ENCODE results near the gene EFCAB5.
"Not testable (repeated sequence)": the region's sequence is repeated elsewhere in the genome, so short reads cannot be mapped to it uniquely, and the experiment has no call there.

Gene EFCAB5

DNA sequence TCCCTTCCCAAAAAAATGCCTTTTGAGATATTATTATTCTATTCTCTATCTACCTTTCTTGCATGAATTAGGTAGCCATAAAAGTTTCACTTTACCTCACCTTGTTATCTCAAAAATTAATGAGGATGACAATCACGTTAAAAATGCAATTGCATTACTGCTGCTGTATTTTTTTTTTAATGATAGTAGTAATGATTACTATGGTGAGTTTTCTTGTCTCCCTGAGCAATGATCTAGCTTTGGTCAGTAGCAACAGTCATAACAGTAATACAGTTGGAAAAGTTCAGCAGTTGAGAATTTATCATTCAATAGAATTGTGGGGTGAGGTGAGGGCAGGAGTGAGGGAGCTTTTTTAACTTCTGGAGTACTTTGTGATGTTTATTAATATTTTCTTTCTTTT, at the start of gene EFCAB5:
Gene EFCAB5, plus strand, starts transcription at position 301 of the 400 bp plus-strand sequence. CDS start 163 bp downstream, outside the sequence.
- DNase-seq = no peak

DNA sequence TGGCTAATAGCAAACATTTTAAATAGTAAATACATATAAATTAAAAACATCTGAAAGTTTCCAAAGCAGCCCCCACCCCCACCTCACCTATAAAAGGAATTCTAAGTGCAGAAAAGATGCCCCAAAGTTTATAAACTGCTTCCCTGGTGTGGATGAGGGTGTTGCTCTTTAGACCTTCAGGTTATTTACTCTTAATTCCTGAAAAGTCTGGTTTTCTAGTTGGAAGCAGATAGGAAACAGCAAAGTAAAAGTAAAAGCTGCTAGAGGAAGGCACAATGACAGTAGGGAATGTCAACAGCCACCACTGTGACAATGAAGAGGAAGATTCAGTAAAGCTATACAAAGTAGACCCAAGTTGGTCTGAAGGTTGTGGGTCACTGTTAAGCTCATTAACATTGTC, 49.2 kb upstream of the EFCAB5 start:
- no peak for DNase-seq

- not testable (repeated sequence) for DNase-seq
These were observed 44.3 kb upstream of the EFCAB5 start for GRCh38 chr17:29897136-29897535.

DNA sequence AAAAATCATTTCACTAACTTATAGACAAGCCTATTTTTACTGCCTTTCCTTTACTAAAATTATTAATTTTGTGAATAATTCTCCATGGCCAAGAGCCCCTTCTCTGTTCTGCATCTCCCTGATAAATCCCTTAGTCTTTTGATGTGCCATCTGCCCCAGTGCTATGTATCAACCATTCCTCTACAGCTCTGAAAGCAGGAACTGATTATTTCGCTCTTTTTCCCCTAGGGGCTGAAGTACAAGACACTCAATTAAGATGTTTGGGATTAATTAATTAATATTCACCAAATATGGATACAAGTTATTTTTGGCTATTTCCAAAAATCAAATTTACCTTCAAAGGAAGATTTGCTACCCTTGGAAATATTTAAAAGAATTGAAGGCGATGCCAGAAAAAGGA, 38.0 kb upstream of the EFCAB5 start:
- no peak for DNase-seq

- DNase-seq = no peak
These were observed 36.2 kb upstream of the EFCAB5 start for GRCh38 chr17:29905086-29905878.

DNA sequence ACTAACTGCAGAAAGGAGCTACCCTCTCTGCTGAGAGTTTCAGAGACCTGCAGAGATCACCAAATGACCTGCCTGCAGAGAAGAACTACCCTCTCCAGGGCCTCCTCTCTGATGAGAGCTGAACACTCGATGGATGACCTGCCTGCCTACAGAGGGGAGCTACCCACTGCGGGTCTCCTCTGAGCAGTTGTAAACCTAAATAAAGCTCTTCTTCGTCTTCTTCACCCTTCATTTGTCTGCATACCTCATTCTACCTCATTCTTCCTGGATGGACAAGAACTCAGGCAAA, 35.6 kb upstream of the EFCAB5 start:
- no peak for DNase-seq

GRCh38 chr17:29906969-29907368, 34.5 kb upstream of the EFCAB5 start:
- no peak for DNase-seq

GRCh38 chr17:29909236-29910003, 32.0 kb upstream of the EFCAB5 start:
- DNase-seq = no peak

DNA sequence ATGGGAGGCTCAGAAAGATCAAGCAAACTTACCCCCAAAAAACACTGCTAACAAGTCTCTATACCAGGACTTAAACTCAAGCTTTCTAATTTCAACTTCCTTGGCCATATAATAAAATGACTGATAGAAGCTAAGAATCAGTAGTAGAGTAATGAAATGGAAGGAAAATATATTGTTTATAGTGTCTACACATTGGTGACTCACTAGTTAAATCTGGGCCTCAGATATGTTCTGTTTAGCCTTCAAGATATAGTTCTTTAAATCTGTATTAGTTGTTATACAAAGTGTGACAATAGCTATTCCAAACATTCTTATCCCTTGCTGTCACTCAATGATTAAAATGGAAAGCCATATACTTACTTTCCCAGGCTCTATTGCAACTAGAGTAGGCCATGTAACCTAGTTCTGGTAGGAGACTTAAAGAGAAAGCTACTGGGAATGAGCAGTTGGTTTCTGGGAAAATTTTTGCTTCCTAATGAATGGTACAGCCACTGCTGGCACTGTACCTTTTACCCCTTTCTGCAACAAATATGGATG, 29.7 kb upstream of the EFCAB5 start:
- no peak for DNase-seq

GRCh38 chr17:29914819-29915537, 26.5 kb upstream of the EFCAB5 start:
- no peak for DNase-seq

DNA sequence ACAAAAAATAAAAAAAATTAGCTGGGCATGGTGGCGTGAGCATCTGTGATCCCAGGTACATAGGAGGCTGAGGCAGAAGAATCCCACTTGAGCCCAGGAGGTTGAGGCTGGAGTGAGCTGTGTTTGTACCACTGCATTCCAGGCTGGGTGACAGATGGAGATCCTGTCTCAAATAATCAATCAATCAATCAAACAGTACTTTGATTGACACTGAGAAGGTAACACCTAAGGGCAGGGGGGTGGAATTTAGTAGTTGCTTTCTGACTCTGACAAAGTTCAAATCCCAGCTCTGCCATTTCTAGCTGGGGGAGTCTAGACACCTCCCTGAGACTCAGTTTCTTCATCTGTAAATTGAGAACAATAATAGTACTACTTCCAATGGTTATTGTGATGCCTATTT, 23.4 kb upstream of the EFCAB5 start:
- DNase-seq = no peak

DNA sequence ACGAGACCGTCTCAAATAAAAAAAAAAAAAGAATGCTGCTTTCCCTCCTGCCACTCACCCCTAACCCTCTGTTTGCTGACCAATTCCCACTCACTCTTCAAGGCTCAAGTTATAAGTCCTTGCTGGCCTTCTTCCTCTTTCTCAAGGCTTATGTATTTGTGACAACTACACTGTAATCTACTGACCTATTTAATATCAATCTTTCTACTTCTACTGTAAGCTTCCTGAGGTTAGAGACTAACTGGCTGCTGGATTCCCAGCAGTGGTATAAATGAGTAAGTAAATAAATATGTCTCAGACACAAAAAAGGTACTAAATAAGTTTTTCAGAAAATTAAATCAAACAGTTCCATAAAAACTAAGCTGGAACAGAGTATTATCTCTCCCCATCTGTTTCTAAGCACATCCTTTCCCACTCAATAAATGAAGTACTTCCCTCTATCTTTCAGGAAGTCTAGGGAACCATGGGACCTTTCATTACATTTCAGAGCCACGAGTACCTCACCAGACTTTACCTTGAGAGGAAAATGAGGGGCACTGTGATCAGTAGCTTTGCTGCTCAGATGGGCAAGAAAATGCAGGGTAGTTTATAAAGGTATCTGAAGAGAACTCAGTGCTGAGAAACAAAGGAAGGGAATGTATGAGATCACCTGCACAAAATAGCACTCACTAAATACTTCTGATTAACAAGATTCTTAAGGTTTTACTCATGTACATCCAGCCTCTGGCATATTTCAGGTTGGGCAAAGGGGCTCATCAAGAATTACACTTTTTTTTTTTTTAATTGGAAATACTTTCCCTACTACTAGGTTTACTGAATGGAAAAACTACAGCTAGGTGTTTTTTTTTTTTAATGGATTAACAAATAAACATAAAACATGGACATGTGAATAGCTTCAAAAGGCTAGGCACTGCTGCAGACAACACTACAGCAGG, 22.2 kb upstream of the EFCAB5 start:
- no peak for DNase-seq

- no peak for DNase-seq
These were observed 16.6 kb upstream of the EFCAB5 start for GRCh38 chr17:29924786-29925185.

DNA sequence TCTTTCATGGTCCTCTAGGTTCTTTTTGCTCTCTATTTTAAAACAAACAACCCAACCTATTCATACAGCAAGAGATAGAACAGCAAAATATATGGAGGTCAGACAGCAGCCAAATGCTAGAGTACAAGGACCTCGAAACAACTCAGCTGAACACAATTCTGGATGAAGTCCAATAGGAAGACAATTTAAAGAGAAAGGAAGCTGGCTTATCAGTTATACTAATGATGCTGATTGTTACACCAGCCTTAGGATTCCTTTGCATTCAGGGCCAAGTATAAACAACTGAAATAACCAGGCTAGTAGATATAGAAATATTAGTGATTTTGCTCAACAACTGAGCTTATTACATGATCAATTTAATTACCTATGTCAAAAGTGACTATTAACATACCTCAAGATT, 13.9 kb upstream of the EFCAB5 start:
- no peak for DNase-seq

DNA sequence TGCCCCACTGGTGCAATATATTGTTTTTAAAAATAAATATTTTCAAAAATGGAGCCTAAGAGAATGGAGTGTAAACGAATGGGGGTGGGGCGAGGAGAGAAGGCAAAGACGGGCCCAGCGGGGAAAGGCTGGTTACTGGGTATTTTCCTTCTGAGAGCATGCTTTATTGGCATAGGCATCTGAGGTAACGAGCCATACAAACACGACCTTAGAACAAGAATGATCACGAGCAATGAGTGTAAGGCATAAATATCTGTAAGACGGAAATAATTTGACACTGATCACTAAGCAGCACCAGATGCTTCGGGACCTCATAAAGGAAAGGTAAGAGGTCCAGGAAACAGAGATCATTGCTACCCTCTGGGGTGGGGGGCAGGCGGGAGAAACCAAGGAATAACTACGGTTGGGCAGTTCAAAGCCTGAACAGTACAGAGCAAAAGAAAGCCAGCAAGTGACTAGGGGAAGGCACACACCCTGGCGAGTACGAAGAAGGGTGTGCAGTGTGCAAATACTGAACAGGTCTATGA, 12.4 kb upstream of the EFCAB5 start:
- peak; percentile 32 for DNase-seq

DNA sequence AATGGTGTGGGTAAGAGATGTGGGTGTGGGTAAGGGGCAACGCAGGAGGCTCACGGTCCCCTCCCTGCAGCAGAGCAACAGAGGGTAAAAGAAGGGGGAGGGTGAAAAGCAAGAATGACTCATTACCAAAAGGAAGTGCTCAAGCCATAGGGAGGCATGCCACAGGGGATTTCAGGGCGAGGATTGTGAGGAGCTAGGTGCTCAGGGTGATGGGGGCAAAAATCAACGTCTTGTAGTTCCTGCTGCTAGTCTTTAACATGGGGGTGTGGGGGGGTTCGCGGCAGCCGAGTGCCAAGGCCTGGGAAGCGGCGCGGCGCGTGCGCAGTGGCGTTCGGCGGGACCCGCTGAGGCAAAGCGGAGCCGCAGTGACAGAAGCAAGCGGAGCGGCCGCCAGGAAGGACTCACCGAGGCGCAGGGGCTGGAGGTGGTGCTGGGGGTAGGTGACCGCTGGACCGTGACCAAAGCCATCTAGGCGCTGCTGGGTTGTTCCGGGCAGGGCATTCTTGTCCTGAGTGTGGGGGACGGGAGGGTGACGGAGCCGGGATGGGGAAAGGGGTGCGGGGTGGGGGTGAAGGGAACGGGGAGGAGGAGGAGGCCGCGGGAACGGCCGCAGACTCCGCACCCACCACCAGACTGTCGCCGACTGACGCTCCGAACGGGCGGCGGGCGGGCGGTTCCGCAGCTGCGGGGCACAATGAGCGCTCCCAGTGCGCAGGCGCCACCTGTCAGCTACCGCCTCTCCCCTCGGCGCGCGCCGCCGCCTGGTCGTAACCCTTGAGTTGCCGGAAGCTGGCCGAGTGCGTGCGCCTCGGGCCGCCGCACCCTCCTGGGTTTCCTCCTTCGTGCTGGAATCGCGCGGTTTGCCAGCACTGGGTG, 11.7 kb upstream of the EFCAB5 start, which contains the start of gene SSH2:
Gene SSH2, minus strand, starts transcription at position 696 of the 876 bp plus-strand sequence. Its CDS starts 228 bp downstream, at position 468.
- peak; percentile 93 for DNase-seq

GRCh38 chr17:29930409-29931010, 10.9 kb upstream of the EFCAB5 start:
- no peak for DNase-seq

GRCh38 chr17:29931231-29931932, 10.1 kb upstream of the EFCAB5 start:
- peak; percentile 85 for DNase-seq

- no peak for DNase-seq
These were observed 8.1 kb upstream of the EFCAB5 start for GRCh38 chr17:29933379-29933778.

DNA sequence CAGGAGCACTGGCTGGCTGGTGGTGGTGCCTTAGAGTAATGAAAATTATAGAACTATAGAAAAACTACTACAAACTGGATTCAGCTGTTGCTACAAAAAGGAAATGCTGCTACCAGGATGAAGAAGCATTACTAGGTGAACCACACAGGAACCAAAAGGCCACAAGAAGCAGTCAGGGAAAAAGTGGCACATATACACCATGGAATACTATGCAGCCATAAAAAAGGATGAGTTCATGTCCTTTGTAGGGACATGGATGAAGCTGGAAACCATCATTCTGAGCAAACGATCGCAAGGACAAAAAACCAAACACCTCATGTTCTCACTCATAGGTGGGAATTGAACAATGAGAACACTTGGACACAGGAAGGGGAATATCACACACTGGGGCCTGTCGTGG, 5.5 kb upstream of the EFCAB5 start:
- not testable (repeated sequence) for DNase-seq

All from activated CD4-positive, alpha-beta T cell treated with anti-CD3 and anti-CD28 coated beads, Interleukin-2, Interleukin-6, amounts not matched to agents 100 ng/mL and 50 ng/mL, durations not matched to agents 16 hours and 8 hours (primary cell).